ENCODE measurements around the gene LCN2.
"Not testable (repeated sequence)": the region's sequence is repeated elsewhere in the genome, so short reads cannot be mapped to it uniquely, and the experiment has no call there.

The LCN2 gene

DNA sequence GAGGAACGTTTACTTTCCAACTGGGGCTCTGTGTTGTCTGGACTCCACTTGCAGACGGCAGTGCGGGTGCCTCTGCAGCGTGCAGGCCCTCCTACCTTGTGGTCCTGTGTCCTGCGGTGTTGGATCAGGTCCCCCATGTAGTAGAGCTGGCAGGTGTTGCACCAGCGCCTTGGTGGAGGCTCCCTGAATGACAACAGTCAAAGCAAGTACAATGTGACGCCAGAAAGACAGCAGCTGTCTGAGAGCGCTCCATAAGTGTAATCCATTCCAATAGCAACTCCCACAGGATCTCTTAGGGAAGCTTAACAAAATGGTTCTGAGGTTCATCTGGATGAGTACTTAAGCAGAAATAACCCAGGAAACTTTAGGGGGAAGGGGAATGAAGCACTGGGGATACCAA, 20.7 kb downstream of the LCN2 start:
- no peak for DNase-seq

DNA sequence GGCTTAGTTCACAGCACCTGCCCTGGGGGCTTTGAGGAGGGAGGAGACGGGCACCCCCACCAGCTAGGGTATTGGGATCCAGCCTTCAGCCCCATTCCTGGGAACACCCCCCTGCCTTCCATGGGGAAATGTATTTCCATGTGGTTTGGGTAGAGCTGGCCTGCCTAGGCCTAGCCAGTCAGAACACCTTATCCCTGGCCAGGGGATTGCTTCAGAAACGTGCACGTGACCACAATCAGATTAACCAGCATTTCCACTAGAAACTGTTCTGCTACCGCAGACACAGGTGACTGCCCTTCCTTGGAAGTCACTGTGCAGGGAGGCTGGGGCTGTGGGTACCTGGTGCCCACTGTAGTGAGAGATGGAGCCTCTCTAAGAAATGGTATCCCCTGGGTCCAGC, 24.8 kb downstream of the LCN2 start:
- no peak for DNase-seq

DNA sequence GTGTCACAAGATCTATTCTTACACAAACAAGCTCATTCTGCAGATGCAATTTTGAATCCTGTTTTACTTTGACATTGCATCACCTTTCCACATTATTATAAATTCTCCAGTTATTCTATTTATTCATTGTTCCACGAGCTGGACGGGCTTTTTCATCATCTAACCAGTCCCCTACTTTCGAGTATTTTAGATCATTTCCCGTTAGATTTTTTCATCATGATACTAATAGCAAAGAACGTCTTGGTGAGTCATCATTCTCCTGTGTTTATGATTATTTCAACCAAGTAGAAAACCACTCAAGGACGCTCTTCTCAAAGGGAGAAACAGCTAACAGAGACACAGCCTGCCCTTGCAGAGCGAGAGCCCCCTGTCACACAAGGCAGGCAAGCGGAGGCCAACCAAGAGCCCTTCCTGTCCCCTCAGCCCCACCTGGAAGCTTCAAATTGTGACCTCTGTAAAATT, 25.9 kb downstream of the LCN2 start:
- DNase-seq: no peak

DNA sequence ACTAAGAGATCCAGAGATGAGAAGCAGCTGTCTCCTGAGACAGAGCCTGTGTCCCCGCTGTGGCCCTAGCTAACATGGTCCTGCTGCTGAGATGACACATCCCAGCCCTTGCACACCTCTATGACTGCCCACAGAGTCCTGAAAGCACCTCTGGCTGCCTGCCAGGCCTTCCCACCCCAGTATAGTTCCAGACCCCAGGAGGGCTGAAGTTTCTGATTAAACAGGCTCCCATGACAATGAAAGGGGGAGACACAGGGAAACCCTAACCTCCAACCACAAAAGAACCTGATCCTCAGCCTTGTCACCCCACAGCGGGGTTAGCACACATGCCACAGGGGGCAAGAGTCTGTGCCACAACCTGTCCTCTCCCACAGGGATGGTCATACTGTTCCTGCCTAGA, 26.5 kb downstream of the LCN2 start:
- DNase-seq: no peak

- no peak for DNase-seq
Measured at GRCh38 chr9:128178806-128179431, 29.7 kb downstream of the LCN2 start.

DNA sequence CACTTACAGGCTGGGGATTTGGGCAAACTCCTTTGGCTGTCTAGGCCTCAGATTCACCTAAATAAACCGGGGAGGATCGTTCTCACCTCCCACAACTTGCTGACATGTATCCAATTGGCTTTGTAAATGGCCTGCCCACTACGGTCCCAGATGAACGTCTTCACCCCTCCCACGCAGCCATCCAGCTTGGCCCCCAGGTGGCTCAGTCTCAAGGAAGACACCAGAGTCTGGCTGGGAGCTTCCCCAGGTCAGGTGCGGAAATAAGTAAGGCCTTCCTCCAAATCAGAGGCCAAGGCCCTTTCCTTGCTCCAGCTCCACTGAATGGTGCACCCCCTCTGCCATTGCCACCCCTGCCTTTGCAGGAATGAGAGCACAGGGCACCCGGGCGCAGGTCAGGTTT, 30.7 kb downstream of the LCN2 start:
- DNase-seq: no peak

DNA sequence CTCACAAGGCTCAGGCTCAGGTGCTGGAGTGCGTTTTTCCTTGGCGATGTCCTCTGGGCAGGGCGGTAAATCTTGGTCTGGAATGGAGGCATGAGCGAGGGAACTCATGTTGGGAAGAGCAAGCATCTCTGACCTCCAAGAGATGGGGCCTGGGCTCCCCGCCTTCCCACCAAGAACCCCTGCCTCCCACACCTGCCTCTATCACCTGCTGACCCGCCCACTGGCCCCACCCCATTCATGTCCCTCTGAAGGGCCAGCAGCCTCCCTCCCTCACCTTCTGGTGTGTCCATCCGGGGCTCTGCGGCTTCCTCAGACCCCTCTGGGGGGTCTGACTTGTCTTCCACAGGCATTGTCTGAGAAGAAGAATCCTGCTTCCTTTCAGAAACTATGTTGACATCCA, 31.2 kb downstream of the LCN2 start:
- DNase-seq: no peak

DNA sequence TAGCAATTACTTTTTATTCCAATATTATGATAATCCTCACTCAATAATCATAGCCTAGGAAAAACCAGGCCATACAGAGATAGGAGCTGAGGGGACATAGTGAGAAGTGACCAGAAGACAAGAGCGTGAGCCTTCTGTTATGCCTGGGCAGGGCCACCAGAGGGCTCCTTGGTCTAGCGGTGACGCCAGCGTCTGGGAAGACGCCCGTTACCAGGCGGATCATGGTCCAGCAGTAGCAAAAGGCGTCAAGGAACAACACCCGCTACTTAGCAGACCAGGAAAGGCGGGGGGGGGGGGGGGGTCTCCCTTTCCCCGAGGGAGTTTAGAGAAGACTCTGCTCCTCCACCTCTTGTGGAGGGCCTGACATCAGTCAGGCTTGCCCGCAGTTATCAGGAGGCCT, 32.2 kb downstream of the LCN2 start:
- DNase-seq: not testable (repeated sequence)

DNA sequence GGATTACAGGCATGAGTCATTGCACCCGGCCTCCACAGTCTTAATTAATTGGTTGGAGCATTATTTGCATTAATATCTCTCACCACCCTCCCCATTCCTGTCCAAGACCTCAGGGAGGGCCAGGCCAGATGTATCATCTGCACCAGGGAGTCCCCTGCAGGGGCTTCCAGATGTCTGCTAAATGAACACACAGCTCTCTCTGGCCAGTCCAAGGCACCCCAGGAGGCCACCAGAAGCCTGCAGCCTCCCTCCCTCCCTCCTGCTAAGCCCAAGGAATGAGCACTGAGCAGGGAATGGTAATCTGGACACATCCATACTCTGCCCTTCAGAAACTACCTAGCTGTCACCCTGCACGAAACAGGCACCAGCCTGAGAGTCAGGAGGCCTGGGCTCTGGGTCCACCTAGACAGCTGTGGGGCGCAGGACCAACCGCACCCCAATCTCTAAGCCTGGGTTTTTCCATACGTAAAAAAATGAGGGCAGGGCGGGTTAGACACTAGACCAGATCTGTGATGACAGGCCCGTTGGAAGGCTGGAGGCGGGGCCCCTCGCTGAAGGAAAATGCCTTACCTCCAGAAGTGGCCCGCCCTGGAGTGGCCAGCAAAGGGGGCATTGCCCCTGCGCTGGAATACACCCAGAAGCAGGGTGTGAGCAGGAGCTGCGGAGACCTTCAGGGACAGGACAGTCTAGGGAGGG, 33.8 kb downstream of the LCN2 start:
- no peak for DNase-seq

DNA sequence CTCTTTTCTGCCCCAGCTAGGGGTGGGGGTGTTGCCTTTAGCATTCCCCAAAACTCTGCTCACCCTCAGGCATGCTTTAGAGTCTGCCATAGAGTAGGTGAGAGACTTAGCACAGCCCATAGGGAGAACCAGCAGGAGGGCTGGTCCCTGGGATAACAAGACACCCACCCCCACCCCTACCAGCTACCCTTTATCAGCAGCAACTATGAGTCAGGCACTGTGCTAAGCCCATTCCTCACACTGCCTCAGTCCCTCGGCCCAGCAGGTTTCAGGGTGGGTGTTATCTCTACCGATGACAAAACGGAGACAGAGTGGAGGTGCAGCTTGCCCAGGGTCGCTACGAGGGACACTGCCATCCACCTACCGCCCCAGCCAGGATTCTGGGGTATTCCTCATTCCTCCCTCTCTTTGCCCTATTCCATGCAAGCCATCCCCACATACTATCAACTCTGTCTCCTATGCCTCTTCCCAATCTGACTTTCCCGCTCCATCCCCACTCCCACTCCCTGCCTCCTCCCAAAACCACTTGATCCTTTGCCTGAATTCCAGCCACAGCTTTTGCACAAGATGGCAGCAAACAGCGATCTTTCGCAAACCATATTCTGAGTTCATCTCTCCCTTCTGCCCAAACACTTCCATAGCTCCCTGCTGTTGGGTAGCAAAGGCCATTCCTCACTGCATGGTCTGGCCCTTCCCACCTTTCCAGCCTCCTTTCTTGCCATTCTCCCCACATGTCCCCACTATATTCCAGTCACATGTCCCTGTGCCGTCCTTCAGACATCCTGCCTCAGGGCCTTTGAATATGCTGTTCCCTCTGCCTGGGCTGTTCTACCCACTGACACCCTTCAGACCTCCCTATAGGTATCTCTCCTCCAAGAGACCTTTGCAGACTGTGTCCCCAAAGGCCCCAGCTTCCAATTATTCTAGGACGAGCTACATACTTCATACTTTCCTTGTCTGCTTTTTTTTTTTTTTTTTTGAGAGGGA, 37.0 kb downstream of the LCN2 start:
- no peak for DNase-seq

- DNase-seq: no peak
Measured at GRCh38 chr9:128187361-128187760, 38.1 kb downstream of the LCN2 start.

DNA sequence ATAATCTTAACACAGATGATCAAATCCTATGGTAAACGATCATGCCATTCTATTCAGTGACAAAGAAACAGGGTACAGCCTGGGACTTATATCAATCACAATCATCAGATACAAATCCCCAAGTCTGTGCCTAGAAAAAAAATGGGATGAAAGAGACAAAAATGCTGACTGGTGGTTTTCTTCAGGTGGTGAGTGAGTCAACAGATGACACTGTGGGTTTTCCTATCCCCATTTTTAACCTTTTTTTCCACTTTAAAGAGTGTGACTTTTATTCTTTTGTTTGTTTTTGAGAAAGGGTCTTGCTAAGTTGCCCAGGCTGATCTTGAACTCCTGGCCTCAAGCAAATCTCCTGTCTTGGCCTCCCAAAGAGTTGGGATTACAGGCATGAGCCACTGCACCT, 39.0 kb downstream of the LCN2 start:
- no peak for DNase-seq

DNA sequence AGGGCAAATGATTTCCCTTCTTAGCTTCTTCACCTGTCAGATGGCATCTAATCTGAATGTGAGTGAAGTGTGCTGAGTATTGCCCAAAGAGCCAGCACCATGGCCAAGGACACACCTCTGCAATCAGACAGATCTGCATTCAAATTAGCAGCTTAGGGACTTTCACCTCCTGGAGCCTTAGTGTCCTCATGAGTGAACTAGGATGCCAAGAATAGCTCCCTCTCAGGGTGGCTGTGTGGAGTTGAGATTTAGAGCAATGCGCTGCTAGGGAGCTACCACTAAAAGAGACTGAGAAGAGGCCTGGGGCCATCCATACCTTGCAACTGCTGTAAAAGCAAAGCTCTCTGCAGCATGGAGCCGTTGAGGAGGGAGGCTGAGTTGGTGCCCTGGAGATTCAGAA, 40.8 kb downstream of the LCN2 start:
- DNase-seq: no peak

GRCh38 chr9:128190516-128191405, 41.5 kb downstream of the LCN2 start:
- DNase-seq: peak in 2 of 6 experiments; percentile 74 to 77

GRCh38 chr9:128191406-128192046, 42.3 kb downstream of the LCN2 start, which contains the start of gene CIZ1:
TSS of gene CIZ1 (minus strand) at chr9:128191572. CDS start at chr9:128190857, 715 bp downstream.
- peak; percentile 23 to 77 (median 61) for DNase-seq

- DNase-seq: peak in 5 of 6 experiments; percentile 21 to 53 (median 24)
Measured at GRCh38 chr9:128192601-128193371, 43.5 kb downstream of the LCN2 start.

- DNase-seq: no peak
Measured at GRCh38 chr9:128193469-128194096, 44.3 kb downstream of the LCN2 start.

GRCh38 chr9:128201441-128202369, 52.5 kb downstream of the LCN2 start:
- DNase-seq: no peak

- no peak for DNase-seq
Measured at GRCh38 chr9:128202648-128203023, 53.4 kb downstream of the LCN2 start.

Measured in stimulated activated naive CD4-positive, alpha-beta T cell (primary cell).